Mesendoderm (in vitro differentiated cells): Measurements from ENCODE around the gene MARK4.

Source experiments
- DNase-seq: peaks from one replicate; pipeline ENCODE4 v3.0.0; 2013
- H2AK5ac ChIP-seq: 2 replicates; pipeline ENCODE4 v1.6.1; 2013; ENCODE audit warnings: low read length, inconsistent platforms
- H2BK120ac ChIP-seq: 2 replicates; pipeline ENCODE4 v1.6.1; 2013; ENCODE audit warnings: low read depth, mild to moderate bottlenecking, low read length, moderate library complexity, mixed read lengths
- H2BK15ac ChIP-seq: replicated peaks from 2 replicates; pipeline ENCODE4 v1.6.1; 2013; ENCODE audit warnings: low read depth, mild to moderate bottlenecking, moderate library complexity
- H2BK5ac ChIP-seq: 2 replicates; pipeline ENCODE4 v1.6.1; 2013; ENCODE audit warnings: low read length, inconsistent platforms
- H3K18ac ChIP-seq: 2 replicates; pipeline ENCODE4 v1.6.1; 2013; ENCODE audit warnings: mild to moderate bottlenecking, low read length, mixed read lengths
- H3K23ac ChIP-seq: one replicate; pipeline ENCODE4 v1.6.1; 2013; ENCODE audit warnings: low read length
- H3K27ac ChIP-seq: 2 replicates; pipeline ENCODE4 v1.5.1; 2013; ENCODE audit warnings: low read depth, mild to moderate bottlenecking, inconsistent platforms, low read length, moderate library complexity
- H3K27me3 ChIP-seq: 2 replicates; pipeline ENCODE4 v1.6.1; 2013; ENCODE audit warnings: low read length, control low read depth, mild to moderate bottlenecking, inconsistent platforms; ENCODE audit not compliant: insufficient read depth, poor library complexity
- H3K36me3 ChIP-seq: 2 replicates; pipeline ENCODE4 v1.6.1; 2013; ENCODE audit warnings: low read length, inconsistent platforms; ENCODE audit not compliant: control insufficient read depth, insufficient read depth
- H3K4ac ChIP-seq: one replicate; pipeline ENCODE4 v1.6.1; 2013; ENCODE audit warnings: low read depth, mild to moderate bottlenecking, low read length, moderate library complexity
- H3K4me1 ChIP-seq: 2 replicates; pipeline ENCODE4 v1.6.1; 2013; ENCODE audit warnings: low read depth, low read length, inconsistent platforms; ENCODE audit not compliant: control insufficient read depth
- H3K4me2 ChIP-seq: 2 replicates; pipeline ENCODE4 v1.6.1; 2013; ENCODE audit warnings: low read length
- H3K4me3 ChIP-seq: 2 replicates; pipeline ENCODE4 v1.5.1; 2013; ENCODE audit warnings: mild to moderate bottlenecking, low read length
- H3K56ac ChIP-seq: one replicate; pipeline ENCODE4 v1.6.1; 2013; ENCODE audit warnings: low read length
- H3K79me1 ChIP-seq: 2 replicates; pipeline ENCODE4 v1.6.1; 2013; ENCODE audit warnings: low read length, inconsistent platforms
- H3K79me2 ChIP-seq: 2 replicates; pipeline ENCODE4 v1.6.1; 2013; ENCODE audit warnings: mild to moderate bottlenecking, low read length; ENCODE audit not compliant: control insufficient read depth, insufficient read depth
- H3K9ac ChIP-seq: 2 replicates; pipeline ENCODE4 v1.6.1; 2013; ENCODE audit warnings: low read length, inconsistent platforms
- H4K5ac ChIP-seq: one replicate; pipeline ENCODE4 v1.6.1; 2013; ENCODE audit warnings: low read length
- H4K8ac ChIP-seq: one replicate; pipeline ENCODE4 v1.6.1; 2013; ENCODE audit warnings: low read depth, mild to moderate bottlenecking, control low read depth, low read length, moderate library complexity
- WGBS: extraction: QIAGEN DNeasy Blood & Tissue Kit; methylation state at CpG from one replicate; pipeline ENCODE4 v1.1.7; 2013; ENCODE audit warnings: low lambda C conversion rate, missing lambda C conversion rate; ENCODE audit not compliant: insufficient coverage; ENCODE audit errors: extremely low coverage; 5-methylcytosine and 5-hydroxymethylcytosine counted together

MARK4 gene

GRCh38 chr19:45231891-45232290 lies 19.2 kb upstream of the MARK4 start:
- Histone ChIP-seq H3K4me3 (no peak overlapping the region), H2BK15ac (no peak overlapping the region), H3K79me1 (no peaks in the 10 kb centered on the region), H4K5ac (no peak overlapping the region), H2BK5ac (no peak overlapping the region), H3K4me1 (no peaks in the 10 kb centered on the region), H3K4me2 (no peak overlapping the region), H3K9ac (no peak overlapping the region), H3K18ac (no peak overlapping the region), H2BK120ac (no peak overlapping the region), H3K56ac (no peak overlapping the region), H3K27ac (no peak overlapping the region), H3K23ac (no peak overlapping the region), H3K4ac (no peak overlapping the region), H3K79me2 (no peaks in the 10 kb centered on the region), H3K27me3 (peaks cover 22% of the 10 kb centered on the region), H4K8ac (no peak overlapping the region), H2AK5ac (no peak overlapping the region), H3K36me3 (no peaks in the 10 kb centered on the region)
- no peak for DNase-seq
- no CpG with 5 or more reads among the region's 3 CpGs for WGBS

GRCh38 chr19:45234089-45234869 lies 16.8 kb upstream of the MARK4 start:
- no peak overlapping the region for H2BK120ac ChIP-seq
- H3K23ac ChIP-seq: no peak overlapping the region
- no peak overlapping the region for H3K9ac ChIP-seq
- no peak overlapping the region for H3K4ac ChIP-seq
- H3K27me3 ChIP-seq: peaks cover 22% of the 10 kb centered on the region
- no peak overlapping the region for H3K27ac ChIP-seq
- no peak overlapping the region for H3K4me3 ChIP-seq
- no peak overlapping the region for H4K5ac ChIP-seq
- H3K18ac ChIP-seq: no peak overlapping the region
- no peak overlapping the region for H2AK5ac ChIP-seq
- H3K4me1 ChIP-seq: no peaks in the 10 kb centered on the region
- no peak overlapping the region for H2BK15ac ChIP-seq
- H3K79me1 ChIP-seq: no peaks in the 10 kb centered on the region
- no peak for DNase-seq
- no CpG with 5 or more reads among the region's 93 CpGs for whole genome bisulfite sequencing
- peak overlapping the region; percentile 27 for H3K4me2 ChIP-seq
- H3K79me2 ChIP-seq: no peaks in the 10 kb centered on the region
- no peak overlapping the region for H4K8ac ChIP-seq
- no peaks in the 10 kb centered on the region for H3K36me3 ChIP-seq
- H2BK5ac ChIP-seq: no peak overlapping the region
- H3K56ac ChIP-seq: peak overlapping the region; percentile 25

GRCh38 chr19:45235485-45235884 lies 15.6 kb upstream of the MARK4 start:
- Histone ChIP-seq H3K27me3 (peaks cover 22% of the 10 kb centered on the region), H3K27ac (no peak overlapping the region), H3K18ac (no peak overlapping the region), H3K4ac (no peak overlapping the region), H4K5ac (no peak overlapping the region), H2AK5ac (no peak overlapping the region), H3K36me3 (no peaks in the 10 kb centered on the region), H2BK5ac (no peak overlapping the region), H3K4me1 (no peaks in the 10 kb centered on the region), H3K23ac (no peak overlapping the region), H3K9ac (no peak overlapping the region), H3K79me2 (no peaks in the 10 kb centered on the region), H3K79me1 (no peaks in the 10 kb centered on the region), H3K56ac (no peak overlapping the region), H3K4me2 (no peak overlapping the region), H2BK120ac (no peak overlapping the region), H4K8ac (no peak overlapping the region), H3K4me3 (no peak overlapping the region), H2BK15ac (no peak overlapping the region)
- no peak for DNase-seq
- WGBS: no CpG with 5 or more reads among the region's 8 CpGs

GRCh38 chr19:45238556-45238955 lies 12.5 kb upstream of the MARK4 start:
- H3K79me2 ChIP-seq: no peaks in the 10 kb centered on the region
- H4K8ac ChIP-seq: no peak overlapping the region
- no peak overlapping the region for H3K4ac ChIP-seq
- DNase-seq: no peak
- H3K56ac ChIP-seq: no peak overlapping the region
- no peaks in the 10 kb centered on the region for H3K4me1 ChIP-seq
- H3K79me1 ChIP-seq: no peaks in the 10 kb centered on the region
- H2BK15ac ChIP-seq: no peak overlapping the region
- H3K4me3 ChIP-seq: no peak overlapping the region
- H2AK5ac ChIP-seq: no peak overlapping the region
- no peak overlapping the region for H3K4me2 ChIP-seq
- H3K27me3 ChIP-seq: peaks cover 12% of the 10 kb centered on the region
- H4K5ac ChIP-seq: no peak overlapping the region
- H3K36me3 ChIP-seq: no peaks in the 10 kb centered on the region
- H3K9ac ChIP-seq: no peak overlapping the region
- H3K18ac ChIP-seq: no peak overlapping the region
- WGBS: no CpG with 5 or more reads among the region's 25 CpGs
- no peak overlapping the region for H3K23ac ChIP-seq
- H3K27ac ChIP-seq: no peak overlapping the region
- no peak overlapping the region for H2BK120ac ChIP-seq
- H2BK5ac ChIP-seq: no peak overlapping the region

- Histone ChIP-seq H3K27me3 (no peaks in the 10 kb centered on the region), H3K18ac (no peak overlapping the region), H4K8ac (no peak overlapping the region), H3K4ac (no peak overlapping the region), H3K4me3 (no peak overlapping the region), H3K27ac (no peak overlapping the region), H3K4me1 (peaks cover 2% of the 10 kb centered on the region), H2BK5ac (no peak overlapping the region), H3K36me3 (no peaks in the 10 kb centered on the region), H2AK5ac (no peak overlapping the region), H4K5ac (no peak overlapping the region), H3K56ac (no peak overlapping the region), H2BK15ac (no peak overlapping the region), H3K4me2 (no peak overlapping the region), H3K9ac (no peak overlapping the region), H3K79me2 (no peaks in the 10 kb centered on the region), H3K79me1 (no peaks in the 10 kb centered on the region), H2BK120ac (no peak overlapping the region), H3K23ac (no peak overlapping the region)
- no peak for DNase-seq
- no CpG with 5 or more reads among the region's 13 CpGs for WGBS
Observed at GRCh38 chr19:45243144-45243732, 7.8 kb upstream of the MARK4 start.
